Uterus (tissue), 2 donors: Measurements from ENCODE around the gene BCAS3.

Experiments
- POLR2A ChIP-seq, 2 donors: fragments of 450-650 bp; IDR thresholded peaks; one replicate each; pipeline ENCODE4 v1.6.1; 2016; ENCODE audit warnings: antibody characterized with exemption in 2 of 2, mild to moderate bottlenecking in 1 of 2, moderate library complexity in 1 of 2
- TF ChIP-seq, protein P1 (sequence below), 4 experiments: fragments of 200-600 bp in 2 of 4; fragments of 450-650 bp in 2 of 4; sonication (generic) in 2 of 4; IDR thresholded peaks; one replicate each; pipeline ENCODE4 v1.5.1; 2016 to 2019; ENCODE audit warnings: antibody characterized with exemption in 4 of 4, mild to moderate bottlenecking in 2 of 4, moderate library complexity in 1 of 4

DNA sequence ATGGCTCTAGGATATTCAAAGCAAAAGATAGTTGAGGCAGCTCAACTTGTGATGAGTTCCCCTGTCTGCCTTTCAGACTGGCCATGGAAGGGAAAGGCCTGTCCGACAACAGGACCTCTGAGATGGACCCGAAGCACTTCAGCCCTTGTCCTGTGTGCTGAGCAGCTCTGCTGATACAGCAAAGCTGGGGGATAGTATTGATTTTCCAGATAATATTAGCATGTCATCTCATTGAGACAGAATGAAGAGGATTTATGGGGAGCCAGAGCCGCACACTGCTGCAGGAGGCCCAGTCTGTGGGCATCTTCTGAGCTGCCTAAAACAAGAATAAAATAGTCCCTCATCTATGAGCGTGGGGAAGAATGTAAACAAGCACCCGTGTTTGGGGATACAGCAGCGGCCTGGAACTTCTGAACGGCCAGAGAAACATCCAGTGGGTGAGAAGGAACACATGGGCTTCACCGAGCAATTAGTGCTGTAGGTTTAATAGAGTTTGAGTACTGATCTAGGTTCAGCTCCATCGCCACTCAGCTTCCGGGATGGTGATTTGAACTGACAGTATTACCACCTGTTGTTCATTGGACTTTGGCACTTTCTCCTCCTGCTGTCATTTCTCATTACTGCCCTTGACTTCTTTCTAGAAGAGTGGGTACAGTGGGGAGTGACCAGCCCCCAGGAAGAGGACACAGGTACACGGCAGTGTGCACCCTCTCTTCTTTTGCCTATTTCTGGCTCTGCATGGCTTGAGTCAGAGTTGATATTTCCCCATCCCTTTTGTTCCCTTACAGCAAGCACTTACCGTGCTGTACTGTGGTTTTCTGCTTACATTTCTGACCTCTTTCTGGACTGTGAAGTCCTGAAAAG, 625.5 kb downstream of the BCAS3 start:
- TF ChIP-seq, protein P1, sequence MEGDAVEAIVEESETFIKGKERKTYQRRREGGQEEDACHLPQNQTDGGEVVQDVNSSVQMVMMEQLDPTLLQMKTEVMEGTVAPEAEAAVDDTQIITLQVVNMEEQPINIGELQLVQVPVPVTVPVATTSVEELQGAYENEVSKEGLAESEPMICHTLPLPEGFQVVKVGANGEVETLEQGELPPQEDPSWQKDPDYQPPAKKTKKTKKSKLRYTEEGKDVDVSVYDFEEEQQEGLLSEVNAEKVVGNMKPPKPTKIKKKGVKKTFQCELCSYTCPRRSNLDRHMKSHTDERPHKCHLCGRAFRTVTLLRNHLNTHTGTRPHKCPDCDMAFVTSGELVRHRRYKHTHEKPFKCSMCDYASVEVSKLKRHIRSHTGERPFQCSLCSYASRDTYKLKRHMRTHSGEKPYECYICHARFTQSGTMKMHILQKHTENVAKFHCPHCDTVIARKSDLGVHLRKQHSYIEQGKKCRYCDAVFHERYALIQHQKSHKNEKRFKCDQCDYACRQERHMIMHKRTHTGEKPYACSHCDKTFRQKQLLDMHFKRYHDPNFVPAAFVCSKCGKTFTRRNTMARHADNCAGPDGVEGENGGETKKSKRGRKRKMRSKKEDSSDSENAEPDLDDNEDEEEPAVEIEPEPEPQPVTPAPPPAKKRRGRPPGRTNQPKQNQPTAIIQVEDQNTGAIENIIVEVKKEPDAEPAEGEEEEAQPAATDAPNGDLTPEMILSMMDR (IDR thresholded peaks at IDR 0.05) = no peak
- no peak for TF ChIP-seq POLR2A (IDR thresholded peaks at IDR 0.05)
